Endothelial cell (in vitro differentiated cells): ENCODE data around the gene TRMT112. TPM values are rescaled to one million over a fixed set of nuclear protein-coding genes. Genes with fewer than 3 reads are reported as not detected.
A peak's percentile ranks its signal among the peaks of the same experiment; 100 is the strongest.

ENCODE experiments used
- DNase-seq: peaks from one replicate; pipeline ENCODE4 v3.0.0; 2021; ENCODE audit warnings: low spot score
- H3K27ac Mint-ChIP-seq: one replicate; pipeline ENCODE4 v1.8.0; 2021; ENCODE audit warnings: mixed read lengths, inconsistent platforms; ENCODE audit not compliant: unreplicated experiment
- H3K27me3 Mint-ChIP-seq: one replicate; pipeline ENCODE4 v1.8.0; 2021; ENCODE audit warnings: mild to moderate bottlenecking, moderate library complexity, mixed read lengths, inconsistent platforms; ENCODE audit not compliant: unreplicated experiment
- H3K36me3 Mint-ChIP-seq: one replicate; pipeline ENCODE4 v1.8.0; 2021; ENCODE audit warnings: mild to moderate bottlenecking, low read depth, mixed read lengths, inconsistent platforms; ENCODE audit not compliant: unreplicated experiment
- H3K4me1 Mint-ChIP-seq: one replicate; pipeline ENCODE4 v1.8.0; 2021; ENCODE audit warnings: mild to moderate bottlenecking, mixed read lengths, inconsistent platforms; ENCODE audit not compliant: unreplicated experiment
- H3K4me3 Mint-ChIP-seq: one replicate; pipeline ENCODE4 v1.8.0; 2021; ENCODE audit warnings: mild to moderate bottlenecking, mixed read lengths, inconsistent platforms; ENCODE audit not compliant: unreplicated experiment
- H3K9me3 Mint-ChIP-seq: one replicate; pipeline ENCODE4 v1.8.0; 2021; ENCODE audit warnings: mixed read lengths, inconsistent platforms; ENCODE audit not compliant: unreplicated experiment
- CTCF ChIP-seq: fragments of 200-600 bp; sonication (generic); IDR thresholded peaks from one replicate; pipeline ENCODE4 v1.5.0; 2021; ENCODE audit warnings: antibody characterized with exemption; ENCODE audit not compliant: unreplicated experiment
- total RNA-seq: library from RNA; stranded (reverse); fragmentation: NEBNext Ultra II Directional; extraction: Animal tissue kit (Norgen Biotek cat#: 25700); gene quantifications from one replicate; pipeline ENCODE4 v1.2.1, GENCODE V29; 2021; ENCODE audit not compliant: unreplicated experiment

Gene TRMT112
- total RNA-seq, 1 donor from 2014 or later: 138 TPM

GRCh38 chr11:64298966-64299846, 18.2 kb downstream of the TRMT112 start:
- Mint-ChIP-seq H3K9me3 (no peaks in the 10 kb centered on the region), H3K36me3 (no peaks in the 10 kb centered on the region), H3K4me1 (peaks cover 11% of the 10 kb centered on the region), H3K27ac (no peak overlapping the region), H3K27me3 (peaks cover 32% of the 10 kb centered on the region), H3K4me3 (no peak overlapping the region)
- DNase-seq: no peak
- no peak for TF ChIP-seq CTCF

GRCh38 chr11:64297699-64298358, 19.5 kb downstream of the TRMT112 start:
- DNase-seq: no peak
- H3K9me3 Mint-ChIP-seq: no peaks in the 10 kb centered on the region
- H3K4me3 Mint-ChIP-seq: peak overlapping the region; percentile 27
- H3K27ac Mint-ChIP-seq: no peak overlapping the region
- TF ChIP-seq CTCF: no peak
- H3K27me3 Mint-ChIP-seq: peaks cover 38% of the 10 kb centered on the region
- H3K4me1 Mint-ChIP-seq: peaks cover 11% of the 10 kb centered on the region
- H3K36me3 Mint-ChIP-seq: no peaks in the 10 kb centered on the region

- DNase-seq: no peak
- peaks cover 11% of the 10 kb centered on the region for H3K4me1 Mint-ChIP-seq
- H3K4me3 Mint-ChIP-seq: peak overlapping the region; percentile 27
- no peak for TF ChIP-seq CTCF
- H3K27me3 Mint-ChIP-seq: peaks cover 38% of the 10 kb centered on the region
- no peaks in the 10 kb centered on the region for H3K36me3 Mint-ChIP-seq
- H3K27ac Mint-ChIP-seq: no peak overlapping the region
- H3K9me3 Mint-ChIP-seq: no peaks in the 10 kb centered on the region
Measured at GRCh38 chr11:64296830-64297698, 20.3 kb downstream of the TRMT112 start.

- Mint-ChIP-seq H3K4me1 (peaks cover 11% of the 10 kb centered on the region), H3K27ac (no peak overlapping the region), H3K36me3 (no peaks in the 10 kb centered on the region), H3K9me3 (no peaks in the 10 kb centered on the region), H3K4me3 (no peak overlapping the region), H3K27me3 (peaks cover 34% of the 10 kb centered on the region)
- no peak for TF ChIP-seq CTCF
- no peak for DNase-seq
Measured at GRCh38 chr11:64296236-64296635, 21.1 kb downstream of the TRMT112 start.
